GM23338 (cell line): ENCODE measurements around the gene TMCO5A. TPM values are rescaled to one million over a fixed set of nuclear protein-coding genes. Genes with fewer than 3 reads are reported as not detected.

ENCODE experiments used
- CREB1 ChIP-seq: fragments of 250-450 bp; sonication (Bioruptor Pico); IDR thresholded peaks from 2 replicates; pipeline ENCODE4 v1.5.0; 2020; ENCODE audit warnings: low read depth, mild to moderate bottlenecking, moderate library complexity
- ETS1 ChIP-seq: IDR thresholded peaks from 2 replicates; pipeline ENCODE4 v1.6.1; 2016; ENCODE audit warnings: antibody characterized with exemption
- EZH2 ChIP-seq: fragments of 200-600 bp; sonication (generic); IDR thresholded peaks from one replicate; pipeline ENCODE4 v1.8.0; 2017; ENCODE audit warnings: antibody characterized with exemption, mild to moderate bottlenecking, low read depth; ENCODE audit not compliant: unreplicated experiment
- EZH2phosphoT487 ChIP-seq: fragments of 200-600 bp; sonication (generic); IDR thresholded peaks from one replicate; pipeline ENCODE4 v1.8.1; 2018; ENCODE audit warnings: antibody characterized with exemption; ENCODE audit not compliant: unreplicated experiment
- JUNB ChIP-seq: IDR thresholded peaks from one replicate; pipeline ENCODE4 v1.6.1; 2016; ENCODE audit warnings: antibody characterized with exemption; ENCODE audit not compliant: unreplicated experiment
- NANOG ChIP-seq: IDR thresholded peaks from 2 replicates; pipeline ENCODE4 v1.6.1; 2016; ENCODE audit warnings: antibody characterized with exemption, borderline replicate concordance
- STAT1 ChIP-seq: IDR thresholded peaks from one replicate; pipeline ENCODE4 v1.6.1; 2016; ENCODE audit warnings: antibody characterized with exemption; ENCODE audit not compliant: unreplicated experiment
- ZNF114 ChIP-seq: fragments of 250-450 bp; sonication (Bioruptor Pico); IDR thresholded peaks from 2 replicates; pipeline ENCODE4 v1.5.0; 2020; ENCODE audit warnings: mild to moderate bottlenecking, moderate library complexity
- ZNF331 ChIP-seq: fragments of 250-450 bp; sonication (Bioruptor Pico); IDR thresholded peaks from 2 replicates; pipeline ENCODE4 v1.5.0; 2020; ENCODE audit warnings: low read depth, mild to moderate bottlenecking, moderate library complexity
- ZNF462 ChIP-seq: fragments of 250-450 bp; sonication (Bioruptor Pico); IDR thresholded peaks from 2 replicates; pipeline ENCODE4 v1.5.0; 2020; ENCODE audit warnings: mild to moderate bottlenecking, moderate library complexity
- polyA plus RNA-seq: library from polyadenylated mRNA; unstranded; fragments of >200 nt; fragmentation: Nextera tagmentation; extraction: Ambion mirVana; gene quantifications from 2 replicates; pipeline ENCODE4 v1.2.1, GENCODE V29; 2016
- total RNA-seq: library from RNA; depleted of rRNA; stranded (reverse); fragments of >200 nt; shearing (Covaris generic); gene quantifications from 2 replicates; pipeline ENCODE4 v1.2.3, GENCODE V29; 2014
- TF ChIP-seq, protein P1 (sequence below), 2 experiments: fragments of 200-600 bp in 1 of 2; sonication (generic) in 1 of 2; conservative IDR thresholded peaks; 2 replicates each; pipeline versions ENCODE4 v1.5.1 to v1.6.1; 2016 to 2017; ENCODE audit warnings: antibody characterized with exemption in 2 of 2, low read depth in 2 of 2, mild to moderate bottlenecking in 2 of 2, moderate library complexity in 1 of 2

Gene TMCO5A
- total and polyA plus RNA-seq, 2 experiments from 2014 or later: not detected

DNA sequence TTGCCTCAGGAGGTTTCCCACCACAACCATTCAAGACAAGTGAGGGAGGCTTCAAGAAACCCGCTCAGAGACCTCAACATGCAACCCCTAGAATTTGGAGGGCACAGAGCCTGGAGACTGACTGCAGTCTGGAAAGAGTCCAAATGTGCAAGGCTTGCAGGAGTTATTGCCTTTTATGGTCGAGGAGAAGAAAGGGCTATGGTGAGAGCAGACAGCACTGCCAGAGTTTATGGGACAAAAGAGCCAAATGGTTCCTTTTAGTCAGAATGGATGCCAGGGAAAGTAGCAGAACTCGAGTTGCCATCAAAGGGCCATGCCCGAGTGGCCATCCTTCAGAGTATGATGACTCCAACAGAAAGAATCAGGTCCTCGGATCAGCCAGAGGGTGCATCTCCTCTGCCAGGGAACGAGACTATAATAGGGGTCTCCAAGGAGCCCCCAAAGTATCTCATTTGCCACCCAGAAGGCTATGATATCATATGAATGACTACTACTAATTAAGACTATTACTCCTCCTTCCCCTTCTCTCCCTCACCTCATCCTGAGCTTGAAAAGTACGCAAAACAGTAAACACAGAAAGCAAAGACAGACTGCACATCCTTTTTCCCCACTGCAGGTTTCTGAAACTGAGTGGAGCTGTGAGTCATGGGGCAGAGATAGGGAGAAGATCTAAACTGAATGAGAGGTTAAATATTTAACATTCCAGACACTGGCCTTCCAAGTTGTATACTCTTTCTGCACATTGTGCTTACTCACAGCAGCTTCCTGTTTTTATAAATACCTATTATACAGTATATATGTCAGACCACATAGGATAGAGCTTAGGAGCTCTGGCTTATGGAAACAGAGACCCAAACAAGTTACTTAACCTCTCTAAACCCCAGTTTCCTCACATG is 33.9 kb upstream of the TMCO5A start (continued):
- TF ChIP-seq ZNF462 (CRISPR knock-in tag) (no peak), ETS1 (no peak), CREB1 (CRISPR knock-in tag) (no peak), ZNF331 (no peak), STAT1 (no peak), ZNF114 (no peak), JUNB (no peak), NANOG (no peak), EZH2 (no peak), EZH2phosphoT487 (no peak)
- TF ChIP-seq, protein P1, sequence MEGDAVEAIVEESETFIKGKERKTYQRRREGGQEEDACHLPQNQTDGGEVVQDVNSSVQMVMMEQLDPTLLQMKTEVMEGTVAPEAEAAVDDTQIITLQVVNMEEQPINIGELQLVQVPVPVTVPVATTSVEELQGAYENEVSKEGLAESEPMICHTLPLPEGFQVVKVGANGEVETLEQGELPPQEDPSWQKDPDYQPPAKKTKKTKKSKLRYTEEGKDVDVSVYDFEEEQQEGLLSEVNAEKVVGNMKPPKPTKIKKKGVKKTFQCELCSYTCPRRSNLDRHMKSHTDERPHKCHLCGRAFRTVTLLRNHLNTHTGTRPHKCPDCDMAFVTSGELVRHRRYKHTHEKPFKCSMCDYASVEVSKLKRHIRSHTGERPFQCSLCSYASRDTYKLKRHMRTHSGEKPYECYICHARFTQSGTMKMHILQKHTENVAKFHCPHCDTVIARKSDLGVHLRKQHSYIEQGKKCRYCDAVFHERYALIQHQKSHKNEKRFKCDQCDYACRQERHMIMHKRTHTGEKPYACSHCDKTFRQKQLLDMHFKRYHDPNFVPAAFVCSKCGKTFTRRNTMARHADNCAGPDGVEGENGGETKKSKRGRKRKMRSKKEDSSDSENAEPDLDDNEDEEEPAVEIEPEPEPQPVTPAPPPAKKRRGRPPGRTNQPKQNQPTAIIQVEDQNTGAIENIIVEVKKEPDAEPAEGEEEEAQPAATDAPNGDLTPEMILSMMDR (conservative IDR thresholded peaks at IDR 0.05; ENCODE audit: low read depth in 2 of 2): no peak
